GM10248 (cell line): ENCODE measurements around the gene MTMR3.
A peak's percentile ranks its signal among the peaks of the same experiment; 100 is the strongest.
"Not testable (repeated sequence)": the region's sequence is repeated elsewhere in the genome, so short reads cannot be mapped to it uniquely, and the experiment has no call there.

Experiments
- CTCF ChIA-PET: fragments of 300-600 bp; sonication (Branson Sonifier 250); formaldehyde crosslinking; extraction: SDS; loops from one replicate; lab custom pipeline; 2021; ENCODE audit warnings: antibody characterized with exemption; lab: Yijun Ruan, JAX
- POLR2A ChIA-PET: fragments of 350-650 bp; sonication (Branson Sonifier 250); formaldehyde crosslinking; extraction: SDS; loops from one replicate; lab custom pipeline; 2020; ENCODE audit warnings: antibody characterized with exemption; lab: Yijun Ruan, JAX
- DNase-seq: peaks from one replicate; pipeline ENCODE4 v3.0.0; 2012; ENCODE audit errors: extremely low spot score
- TF ChIP-seq, protein P1 (sequence below): IDR thresholded peaks from 2 replicates; pipeline ENCODE4 v1.5.1; 2012; ENCODE audit warnings: mild to moderate bottlenecking, low read depth; ENCODE audit errors: extremely low read depth, missing control alignments, control extremely low read depth

Gene MTMR3

DNA sequence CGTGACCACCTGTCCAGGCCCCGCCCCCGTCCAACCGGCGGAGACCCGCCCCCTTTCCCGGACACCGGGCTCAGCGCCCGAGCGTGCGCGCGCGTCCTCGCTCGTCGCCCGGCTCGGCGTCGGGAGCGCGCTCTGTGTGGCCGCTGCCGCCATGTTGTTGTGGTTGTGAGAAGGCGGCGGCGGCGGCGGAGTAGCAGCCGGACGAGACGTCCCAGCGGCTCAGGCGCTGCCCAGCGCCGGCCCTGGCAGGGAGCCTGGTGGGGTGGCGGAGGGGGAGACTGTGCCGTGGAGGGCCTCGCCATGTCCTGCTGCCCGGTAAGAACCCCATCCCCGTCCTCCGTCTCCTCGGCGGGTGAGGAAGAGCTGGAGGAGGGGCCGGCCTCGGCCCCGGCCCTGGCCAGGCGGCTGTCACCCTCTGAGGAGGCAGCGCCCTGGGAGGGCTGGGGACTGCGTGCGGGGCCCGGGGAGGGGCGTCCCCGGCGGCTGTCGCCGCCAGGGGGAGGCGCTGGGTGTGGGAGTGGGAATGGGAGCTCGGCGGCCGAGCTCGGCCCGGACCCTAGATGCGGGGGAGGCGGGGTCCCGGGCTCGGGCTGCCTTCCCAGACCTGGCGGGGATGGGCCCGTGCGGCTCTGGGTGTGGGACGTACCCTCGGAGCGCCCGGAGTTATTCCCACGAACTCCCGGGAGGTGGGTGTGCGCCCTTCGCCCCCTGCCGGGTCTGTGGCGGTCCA, at the start of gene MTMR3:
MTMR3 (plus strand) TSS at position 130 of the 730 bp plus-strand sequence. CDS start 87,886 bp downstream, outside the sequence.
- TF ChIP-seq, protein P1, sequence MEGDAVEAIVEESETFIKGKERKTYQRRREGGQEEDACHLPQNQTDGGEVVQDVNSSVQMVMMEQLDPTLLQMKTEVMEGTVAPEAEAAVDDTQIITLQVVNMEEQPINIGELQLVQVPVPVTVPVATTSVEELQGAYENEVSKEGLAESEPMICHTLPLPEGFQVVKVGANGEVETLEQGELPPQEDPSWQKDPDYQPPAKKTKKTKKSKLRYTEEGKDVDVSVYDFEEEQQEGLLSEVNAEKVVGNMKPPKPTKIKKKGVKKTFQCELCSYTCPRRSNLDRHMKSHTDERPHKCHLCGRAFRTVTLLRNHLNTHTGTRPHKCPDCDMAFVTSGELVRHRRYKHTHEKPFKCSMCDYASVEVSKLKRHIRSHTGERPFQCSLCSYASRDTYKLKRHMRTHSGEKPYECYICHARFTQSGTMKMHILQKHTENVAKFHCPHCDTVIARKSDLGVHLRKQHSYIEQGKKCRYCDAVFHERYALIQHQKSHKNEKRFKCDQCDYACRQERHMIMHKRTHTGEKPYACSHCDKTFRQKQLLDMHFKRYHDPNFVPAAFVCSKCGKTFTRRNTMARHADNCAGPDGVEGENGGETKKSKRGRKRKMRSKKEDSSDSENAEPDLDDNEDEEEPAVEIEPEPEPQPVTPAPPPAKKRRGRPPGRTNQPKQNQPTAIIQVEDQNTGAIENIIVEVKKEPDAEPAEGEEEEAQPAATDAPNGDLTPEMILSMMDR, result peak; percentile 4
- ChIA-PET CTCF (interaction anchor here (0.8 to 2.3 kb wide), 3 partner anchors 22 to 122 kb away, joined by 3 to 10 read pairs (median 4); no protein-coding TSS in a partner anchor), POLR2A (interaction anchor here (0.6 to 1.1 kb wide), 2 partner anchors 11 to 51 kb away, joined by 5 to 7 read pairs; no protein-coding TSS in a partner anchor)
- peak; percentile 83 for DNase-seq

DNA sequence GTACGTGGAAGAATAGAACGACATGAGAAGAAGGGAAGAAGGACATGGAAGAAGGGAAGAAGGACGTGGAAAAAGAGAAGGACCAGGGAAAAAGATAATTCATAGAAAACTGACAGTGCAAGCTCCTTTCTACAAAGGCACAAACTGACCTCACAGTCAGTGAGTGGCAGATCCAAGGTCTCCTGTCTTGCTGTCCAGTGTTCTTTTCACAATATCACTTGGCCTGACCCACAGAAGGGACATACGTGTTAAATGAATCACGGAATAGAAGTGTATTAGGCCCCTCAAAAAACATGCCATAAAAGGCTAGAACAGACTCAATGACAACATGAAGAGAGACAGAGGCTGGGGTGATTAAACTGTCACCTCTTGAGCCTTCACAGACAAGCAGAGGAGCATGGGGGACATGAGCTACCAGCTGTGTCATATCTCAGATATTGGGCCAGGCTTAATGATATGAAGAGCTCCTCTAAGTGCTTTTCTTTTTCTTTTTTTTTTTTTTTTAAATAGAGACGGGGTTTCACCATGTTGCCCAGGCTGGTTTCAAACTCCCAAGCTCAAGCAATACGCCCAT, 49.5 kb upstream of the MTMR3 start:
- POLR2A ChIA-PET, result no interaction called here
- DNase-seq, result no peak
- TF ChIP-seq, protein P1, result no peak
- CTCF ChIA-PET, result interaction anchor here (0.7 to 1.3 kb wide), 3 partner anchors 15 to 454 kb away, joined by 3 read pairs; no protein-coding TSS in a partner anchor

DNA sequence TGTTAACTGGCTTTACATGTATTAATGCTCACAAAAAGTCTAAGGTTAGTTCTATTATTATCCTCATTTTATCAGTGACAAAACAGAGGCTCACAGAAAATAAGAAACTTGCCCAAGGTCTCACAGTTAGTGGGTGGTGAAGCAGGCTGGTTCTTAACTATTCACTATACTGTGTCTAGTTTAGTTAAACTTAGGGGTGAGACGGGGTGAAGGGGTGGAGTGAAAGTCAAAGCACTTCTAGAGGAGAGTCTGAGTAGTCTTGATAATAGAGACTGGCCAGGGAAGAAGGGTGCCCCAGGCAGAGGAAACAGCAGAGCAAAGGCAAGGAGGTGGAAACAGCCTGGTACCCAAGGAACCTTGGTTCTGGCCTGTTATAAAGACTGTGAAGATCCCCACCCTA, 48.9 kb upstream of the MTMR3 start:
- ChIA-PET CTCF (interaction anchor here (1.2 kb wide), 1 partner anchor 62 kb away, joined by 3 read pairs; no protein-coding TSS in a partner anchor), POLR2A (no interaction called here)
- no peak for DNase-seq
- TF ChIP-seq, protein P1, result no peak

DNA sequence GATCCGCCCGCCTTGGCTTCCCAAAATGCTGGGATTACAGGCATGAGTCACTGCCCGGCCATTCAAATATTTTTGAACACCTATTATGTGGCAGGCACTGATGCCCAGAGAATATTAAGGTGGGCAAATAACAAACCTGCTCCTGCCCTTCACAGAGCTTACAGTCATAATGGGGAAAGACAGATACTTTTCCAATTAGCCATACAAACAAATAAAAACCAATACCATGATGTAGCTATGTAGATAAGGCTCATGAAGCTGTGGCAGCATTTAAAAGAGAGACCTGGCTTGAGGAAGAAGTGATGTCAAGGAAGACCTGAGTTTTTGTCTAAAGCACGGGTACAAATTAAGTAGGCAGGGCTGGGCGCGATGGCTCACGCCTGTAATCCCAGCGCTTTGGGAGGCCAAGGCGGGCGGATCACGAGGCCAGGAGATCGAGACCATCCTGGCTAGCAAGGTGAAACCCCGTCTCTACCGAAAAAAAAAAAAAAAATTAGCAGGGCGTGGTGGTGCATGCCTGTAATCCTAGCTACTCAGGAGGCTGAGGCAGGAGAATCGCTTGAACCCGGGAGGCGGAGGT, 46.1 kb upstream of the MTMR3 start:
- CTCF ChIA-PET, result interaction anchor here (1.4 to 2.0 kb wide), 2 partner anchors 12 to 168 kb away, joined by 3 to 8 read pairs; no protein-coding TSS in a partner anchor
- DNase-seq, POLR2A ChIA-PET: not testable (repeated sequence)

DNA sequence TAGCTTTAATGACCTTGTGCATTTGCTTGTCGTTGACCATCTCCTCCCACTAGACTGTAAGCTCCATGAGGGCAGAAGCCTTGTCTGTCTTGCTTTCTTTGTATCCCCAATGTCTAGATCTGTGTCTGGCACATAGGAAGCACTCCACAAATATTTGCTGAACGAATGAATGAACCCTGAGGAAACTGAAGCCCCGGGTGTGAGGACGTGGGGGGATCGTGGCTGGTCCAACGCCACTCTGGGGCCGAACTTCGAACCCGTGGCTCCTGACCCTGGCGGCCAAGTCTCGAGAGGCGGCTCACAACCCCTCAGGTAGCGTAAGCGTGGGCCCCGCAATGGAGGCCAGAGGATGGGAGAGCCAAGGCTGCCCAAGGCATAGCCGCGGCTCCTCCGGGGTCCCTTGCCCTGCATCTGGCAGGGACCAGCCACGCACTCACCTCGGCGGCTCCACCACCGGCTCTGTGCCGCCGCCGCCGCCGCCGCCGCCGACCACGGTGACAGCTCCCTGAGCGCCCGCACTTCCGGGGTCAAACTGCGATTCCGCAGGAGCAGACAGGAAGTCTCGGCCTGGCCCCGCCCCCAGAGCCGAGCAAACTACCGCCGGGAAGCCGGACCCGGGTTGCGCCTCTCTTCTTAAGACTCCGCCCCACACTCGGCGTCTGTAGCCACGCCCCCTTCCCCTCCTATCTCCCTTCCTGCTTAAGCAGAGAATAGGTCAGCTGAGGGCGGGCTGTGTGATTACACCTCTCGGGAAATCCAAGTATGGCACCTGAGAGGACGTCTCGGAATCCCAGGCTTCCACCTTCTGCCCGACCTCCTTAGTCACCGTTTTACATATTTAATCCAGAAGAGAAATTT, 45.0 kb upstream of the MTMR3 start, which contains the start of gene ASCC2:
ASCC2 (minus strand) TSS at position 534 of the 858 bp plus-strand sequence. CDS start 5,949 bp downstream, outside the sequence.
- TF ChIP-seq, protein P1, result no peak
- peak; percentile 99 for DNase-seq
- POLR2A ChIA-PET, result interaction anchor here (0.6 kb wide), 1 partner anchor 564 kb away, joined by 3 read pairs; no protein-coding TSS in a partner anchor
- CTCF ChIA-PET, result interaction anchor here (0.9 to 2.0 kb wide), 3 partner anchors 11 to 249 kb away, joined by 3 to 8 read pairs (median 3); no protein-coding TSS in a partner anchor

DNA sequence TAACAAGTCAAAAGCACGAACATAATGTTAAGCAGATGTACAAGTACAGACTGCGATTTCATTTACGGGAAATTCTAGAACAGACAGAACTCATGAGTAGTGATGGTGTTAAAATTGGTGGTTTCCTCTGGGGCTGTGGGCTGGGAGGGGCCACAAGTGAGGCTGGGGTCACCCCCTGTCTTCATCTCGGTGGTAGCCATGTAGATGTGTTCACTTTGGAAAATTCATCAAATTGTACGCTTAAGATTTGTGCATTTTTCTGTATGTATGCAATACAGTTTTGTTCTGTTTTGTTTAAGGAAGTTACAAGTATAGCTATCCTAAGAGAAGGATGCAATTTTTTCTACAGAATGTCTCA, 44.4 kb upstream of the MTMR3 start:
- POLR2A ChIA-PET, result no interaction called here
- TF ChIP-seq, protein P1, result no peak
- DNase-seq, result no peak
- CTCF ChIA-PET, result interaction anchor here (2.0 kb wide), 1 partner anchor 167 kb away, joined by 8 read pairs; no protein-coding TSS in a partner anchor
